Stimulated activated CD8-positive, alpha-beta memory T cell treated with anti-CD3 and anti-CD28 coated beads, Interleukin-12 subunit alpha, Interleukin-12 subunit beta, amount 100 ng/mL, for 24 hours (primary cell): Measurements from ENCODE around the gene ZNF664.

ENCODE experiments used
- DNase-seq: peaks from one replicate; pipeline ENCODE4 v3.0.0-alpha.2; 2020; ENCODE audit errors: extremely low read depth

ZNF664 gene

DNA sequence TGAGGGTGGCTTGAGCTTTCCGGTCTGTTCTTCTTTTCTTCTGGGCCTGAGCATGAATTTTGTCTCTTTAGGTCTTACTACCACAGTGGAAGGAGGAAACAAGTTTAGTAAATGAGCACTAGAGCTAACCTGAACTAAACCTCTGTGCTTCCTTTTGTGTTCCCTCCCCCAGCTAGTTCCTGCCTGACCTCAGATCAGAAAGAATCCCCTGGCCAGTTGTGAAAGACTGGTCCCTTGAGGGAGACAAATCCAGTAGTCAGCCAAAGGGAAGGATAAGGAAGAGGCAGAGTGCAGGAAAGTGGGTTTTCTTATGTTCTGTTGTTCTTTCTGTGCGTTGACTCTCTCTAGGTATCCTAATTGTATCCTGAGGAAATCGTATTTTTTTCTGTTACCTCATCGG is 17.5 kb downstream of the ZNF664 start:
- DNase-seq: no peak

DNA sequence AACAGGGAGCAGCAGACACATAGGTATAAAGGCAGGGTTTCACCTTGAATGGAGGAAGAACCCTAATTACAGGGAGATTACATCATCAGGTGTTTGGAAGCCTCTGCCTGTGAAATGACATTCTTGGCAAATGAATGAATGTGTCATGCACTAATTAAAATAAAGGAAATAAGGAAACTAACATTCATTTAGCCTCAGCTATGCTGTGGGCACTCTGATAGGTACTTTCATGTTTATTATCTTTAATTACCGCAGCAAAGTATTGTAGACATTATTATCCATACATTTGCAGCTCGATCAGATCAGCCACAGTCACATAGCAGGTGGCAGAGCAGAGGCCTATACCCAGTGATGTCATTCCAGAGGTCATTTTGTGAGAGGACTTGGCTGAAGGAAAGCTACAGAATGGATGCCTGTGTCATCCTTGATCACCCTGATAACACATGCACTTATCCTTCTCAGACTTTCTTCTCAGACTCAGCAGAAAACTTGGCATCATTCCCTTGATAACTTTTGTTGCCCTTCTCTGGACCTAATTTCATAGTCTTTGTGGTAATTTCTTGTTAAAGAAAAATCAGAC is 18.4 kb downstream of the ZNF664 start:
- DNase-seq: no peak

DNA sequence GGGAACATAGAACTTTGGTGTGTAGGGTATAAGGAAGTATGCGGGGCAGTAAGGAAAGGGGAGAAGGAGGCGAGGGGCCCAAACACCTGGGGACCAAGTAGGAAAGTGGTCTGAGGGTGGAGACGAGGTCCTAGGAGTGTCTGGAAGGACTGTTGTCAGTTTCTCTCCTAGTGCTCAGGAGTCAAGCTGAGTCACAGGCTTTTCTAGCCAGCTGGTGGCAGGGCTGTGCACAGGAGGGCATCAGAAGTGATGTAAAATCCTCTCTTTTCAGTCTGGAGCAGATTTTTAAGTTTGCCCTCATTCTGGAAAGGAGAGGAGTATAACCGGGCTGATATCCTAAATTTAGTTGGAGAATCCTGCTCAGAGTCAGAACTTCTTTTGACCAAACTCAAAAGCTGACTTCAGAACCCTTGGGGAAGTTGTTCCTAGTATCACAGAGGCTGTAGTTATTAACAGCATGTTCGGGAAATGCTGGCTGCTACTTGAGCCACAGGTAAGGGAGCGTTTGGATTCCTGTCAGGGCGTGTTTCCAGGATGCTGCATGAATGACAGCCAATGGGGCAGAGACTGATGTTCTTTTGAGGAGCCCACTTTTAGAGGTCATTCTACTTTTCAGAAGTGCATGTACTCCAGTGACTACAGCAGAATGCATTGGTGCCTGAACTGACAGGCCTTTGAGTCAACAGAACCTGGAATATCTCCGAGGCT is 19.3 kb downstream of the ZNF664 start:
- no peak for DNase-seq

DNA sequence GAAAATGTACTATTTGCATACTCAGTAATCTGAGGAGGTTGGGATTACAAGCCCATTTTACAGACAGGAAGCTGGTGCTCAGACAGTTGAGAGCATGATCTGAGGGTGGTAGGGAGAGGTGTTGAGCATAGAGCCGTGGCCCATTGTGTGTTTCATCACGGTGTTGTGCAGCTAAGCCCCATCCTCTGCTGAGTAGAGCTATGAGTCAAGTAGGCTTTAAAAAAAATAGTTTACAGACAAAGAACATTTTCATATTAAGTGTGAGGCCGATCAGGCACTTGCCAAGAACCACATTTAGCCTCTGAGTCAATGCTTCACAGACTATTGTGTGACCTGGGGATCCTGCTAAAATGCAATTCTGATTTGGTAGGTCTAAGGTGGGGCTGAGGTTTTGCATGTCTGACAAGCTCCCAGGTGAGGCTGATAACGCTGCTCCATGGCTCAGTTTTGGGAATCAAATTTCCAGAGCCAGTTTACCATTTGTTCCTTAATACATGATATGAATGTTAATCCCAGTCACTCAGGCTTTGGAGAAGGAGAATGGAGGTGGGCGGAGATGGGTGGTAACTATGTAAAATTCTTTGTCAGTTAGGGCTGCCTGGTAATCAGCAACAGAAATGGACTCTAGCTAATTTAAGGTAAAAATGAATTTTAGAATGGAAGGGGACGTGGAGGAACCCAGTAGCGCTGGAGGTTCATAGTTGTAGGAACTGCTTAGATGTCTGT is 22.2 kb downstream of the ZNF664 start:
- no peak for DNase-seq

DNA sequence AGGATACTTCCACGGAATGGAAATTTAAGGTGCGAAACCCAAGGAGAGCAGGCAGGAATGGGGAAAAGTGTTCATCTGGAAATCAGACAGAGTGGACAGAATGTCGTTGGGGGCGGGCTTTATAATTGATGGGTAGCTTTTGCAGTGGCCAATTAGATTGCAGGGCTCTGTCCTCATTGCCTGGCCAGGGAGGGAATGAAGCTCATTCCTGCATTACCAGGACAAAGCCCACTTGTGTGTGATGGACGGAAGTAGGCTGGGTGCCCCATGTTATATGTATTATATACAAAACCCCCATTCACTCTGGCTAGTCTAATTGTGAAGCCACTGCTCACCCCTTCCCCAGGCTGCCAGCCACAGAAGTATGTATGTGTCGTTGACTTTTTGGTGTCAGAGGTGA is 23.6 kb downstream of the ZNF664 start:
- DNase-seq: no peak

DNA sequence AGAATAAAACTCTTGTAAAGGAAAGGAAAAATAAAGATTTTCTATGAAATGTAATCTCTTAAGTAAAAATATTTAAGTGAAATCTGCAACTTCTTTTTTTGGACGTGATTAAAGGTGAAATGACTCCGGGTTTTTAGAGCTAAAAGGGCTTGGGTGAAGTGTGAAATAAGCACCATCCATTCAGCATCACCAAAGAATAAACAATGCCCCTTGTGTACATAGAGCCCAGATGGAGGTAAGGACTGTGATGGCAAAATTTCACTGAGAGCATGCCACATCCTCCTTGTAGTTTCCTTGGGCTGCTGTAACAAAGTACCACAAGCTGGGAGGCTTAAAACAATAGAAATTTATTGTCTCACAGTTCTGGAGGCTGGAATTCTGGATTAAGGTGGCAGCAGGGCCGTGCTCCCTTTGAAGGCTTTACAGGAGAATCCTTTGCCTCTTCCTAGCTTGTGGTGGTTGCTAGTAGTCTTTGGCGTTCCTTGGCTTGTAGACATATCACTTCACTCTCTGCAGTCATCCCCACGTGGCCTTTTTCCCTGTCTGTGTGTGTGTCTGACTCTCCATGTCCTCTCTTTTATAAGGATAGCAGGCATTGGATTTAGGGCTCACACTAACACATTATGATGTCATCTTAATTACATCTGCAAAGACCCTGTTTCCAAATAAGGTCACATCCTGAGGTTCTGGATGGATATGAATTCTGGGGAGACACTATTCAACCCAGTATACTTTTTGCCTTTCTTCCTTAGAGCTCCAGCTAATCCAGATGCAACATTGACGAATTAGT is 24.2 kb downstream of the ZNF664 start:
- no peak for DNase-seq

DNA sequence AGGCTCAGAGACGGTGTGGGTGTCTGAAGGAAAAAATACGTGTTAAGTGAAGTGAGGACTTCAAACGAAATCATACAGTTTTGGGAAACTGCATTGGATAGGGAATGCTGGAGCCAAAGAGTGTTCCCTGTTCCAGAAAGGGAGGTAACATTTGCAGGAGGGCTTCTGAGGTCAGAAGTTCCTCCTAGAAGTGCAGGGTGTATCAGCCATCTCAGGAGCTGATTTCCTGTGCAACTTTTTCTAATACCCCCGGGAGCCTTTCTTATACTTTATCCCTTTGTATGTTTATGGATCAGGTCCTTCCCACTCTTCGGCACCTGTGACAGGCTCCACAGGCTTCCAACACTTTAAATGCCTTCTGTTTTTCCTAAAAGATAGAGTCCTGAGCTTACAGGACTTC is 24.9 kb downstream of the ZNF664 start:
- DNase-seq: no peak

DNA sequence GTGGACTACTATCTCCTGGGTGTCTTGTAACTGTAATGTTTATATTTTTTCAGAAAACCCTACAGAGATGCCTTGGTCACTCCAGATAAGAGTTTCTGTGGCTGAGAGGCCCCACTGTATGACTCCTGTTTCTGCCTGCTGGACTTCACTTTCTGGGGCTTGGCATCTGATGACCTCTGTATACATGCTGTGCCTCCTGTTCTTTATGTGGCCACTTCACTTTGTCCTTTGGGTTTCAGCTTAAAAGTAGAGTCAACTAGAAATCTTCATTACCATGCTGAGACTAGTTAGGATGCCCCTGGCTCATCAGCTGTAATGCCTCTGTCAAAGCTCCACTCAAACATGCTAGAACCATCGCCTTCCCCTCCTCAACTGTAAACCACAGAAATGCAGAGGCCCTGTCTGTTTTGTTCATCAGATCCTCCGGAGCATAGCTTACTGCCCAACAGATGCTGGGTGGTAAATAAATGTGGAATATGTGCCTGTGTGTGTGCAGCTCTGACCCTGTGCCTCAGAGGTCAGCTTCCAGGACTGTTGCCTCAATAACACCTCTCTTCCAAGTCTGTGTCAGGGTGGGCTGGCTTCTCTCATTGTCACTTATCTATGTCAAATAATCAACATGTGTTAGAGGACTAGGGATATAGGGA is 25.5 kb downstream of the ZNF664 start:
- DNase-seq: no peak

DNA sequence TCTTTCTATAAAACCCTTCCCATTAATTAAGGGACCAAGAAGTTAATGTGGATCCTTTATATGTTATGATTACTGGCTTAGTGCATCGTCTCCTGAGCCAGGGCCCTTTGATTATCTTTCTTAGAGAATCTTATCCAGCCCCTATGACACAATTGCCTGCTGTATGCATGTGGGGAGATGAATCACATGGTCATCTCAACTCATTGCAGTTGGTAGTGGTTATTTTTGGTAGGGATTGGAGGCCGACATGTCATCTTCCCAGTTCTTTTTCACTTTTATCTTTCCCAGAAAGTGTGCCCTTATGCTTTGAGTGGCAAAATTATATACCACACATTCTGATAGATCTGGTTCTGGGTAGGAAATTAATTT is 26.0 kb downstream of the ZNF664 start:
- no peak for DNase-seq

DNA sequence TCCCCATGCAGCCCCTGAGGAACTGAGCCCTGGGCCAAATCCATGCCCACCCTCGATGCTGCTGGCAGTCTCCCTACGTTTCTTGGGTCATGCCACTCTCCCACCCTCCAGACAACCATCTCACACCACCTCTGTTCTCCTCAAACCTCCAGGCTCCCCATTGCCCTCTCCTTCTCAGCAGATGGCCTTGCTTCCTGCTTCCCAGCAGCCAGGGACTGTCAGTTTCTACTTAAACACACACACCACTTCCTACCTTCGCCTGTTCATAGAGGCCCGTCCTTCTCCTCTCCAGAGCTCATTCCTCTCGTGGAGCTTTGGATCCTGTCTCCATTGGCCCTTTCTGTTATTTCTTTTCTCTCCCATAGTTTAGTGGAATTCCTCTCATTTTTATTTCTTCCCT is 27.1 kb downstream of the ZNF664 start:
- no peak for DNase-seq

DNA sequence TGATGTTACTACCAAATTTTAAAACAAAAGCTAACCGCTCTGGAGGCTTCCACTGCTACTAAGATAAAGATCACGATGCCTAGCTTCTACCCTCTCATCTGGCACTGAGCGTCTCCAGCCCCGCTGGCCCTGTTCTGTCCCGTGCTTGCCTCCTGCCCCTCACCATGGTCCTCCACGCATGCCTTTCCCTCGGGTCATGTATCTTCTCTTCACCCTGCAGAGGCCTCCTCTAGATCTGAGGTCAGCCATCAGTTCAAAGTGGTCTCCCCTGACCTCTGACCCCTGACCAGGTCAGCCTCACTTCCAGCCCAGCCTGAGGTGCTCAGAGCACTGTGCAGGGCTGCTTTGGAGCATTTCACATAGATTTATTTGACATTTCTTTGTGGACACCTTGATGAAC is 28.3 kb downstream of the ZNF664 start:
- no peak for DNase-seq

DNA sequence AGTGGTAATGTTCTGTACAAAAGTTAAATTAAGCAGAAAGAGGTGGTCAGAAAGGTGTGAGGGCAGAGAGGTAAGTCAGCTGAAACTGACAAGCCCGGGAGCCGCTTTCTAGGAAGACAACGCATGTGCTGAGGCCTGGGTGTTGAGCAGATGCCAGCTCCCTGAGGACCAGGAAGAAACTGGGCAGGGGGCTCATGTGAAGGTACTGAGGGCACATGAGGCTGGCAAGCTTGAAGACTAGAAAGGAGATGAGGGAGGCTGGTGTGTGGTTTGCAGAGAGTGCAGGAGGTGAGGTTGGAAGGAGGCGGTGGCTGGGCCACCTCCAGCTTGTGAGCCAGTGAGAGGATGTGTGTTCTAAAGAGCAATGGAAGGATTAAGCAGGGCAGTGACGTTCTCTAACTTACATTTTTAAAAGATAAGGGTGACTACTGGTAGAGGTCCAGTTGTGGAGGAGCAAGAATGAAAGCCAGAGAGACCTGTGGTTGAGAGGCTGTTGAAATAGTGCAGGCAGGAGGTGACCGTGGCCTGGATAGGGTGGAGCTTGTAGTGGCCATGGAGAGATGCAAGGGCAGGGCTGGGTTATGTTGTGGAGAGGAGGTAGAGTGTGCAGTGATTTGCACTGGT is 29.1 kb downstream of the ZNF664 start:
- no peak for DNase-seq

DNA sequence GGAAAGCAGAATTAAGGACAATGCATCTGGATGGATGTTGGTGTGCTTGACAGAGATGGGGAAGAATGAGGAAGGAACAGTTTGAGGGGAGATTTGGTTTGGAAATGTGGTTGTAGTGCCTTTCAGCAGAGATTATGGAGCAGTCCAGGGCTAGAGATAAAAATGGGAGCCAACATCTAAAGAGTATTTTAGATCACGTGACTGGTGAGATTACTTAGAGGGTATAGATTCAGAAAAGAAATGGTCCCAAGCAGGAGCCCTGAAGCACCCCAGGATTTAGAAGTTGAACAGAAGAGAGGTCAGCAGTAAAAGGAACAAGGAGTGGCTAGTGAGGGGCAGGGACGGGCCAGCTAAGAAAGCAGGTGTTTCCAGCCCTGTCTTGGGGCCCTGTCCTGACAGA is 29.6 kb downstream of the ZNF664 start:
- DNase-seq: no peak

DNA sequence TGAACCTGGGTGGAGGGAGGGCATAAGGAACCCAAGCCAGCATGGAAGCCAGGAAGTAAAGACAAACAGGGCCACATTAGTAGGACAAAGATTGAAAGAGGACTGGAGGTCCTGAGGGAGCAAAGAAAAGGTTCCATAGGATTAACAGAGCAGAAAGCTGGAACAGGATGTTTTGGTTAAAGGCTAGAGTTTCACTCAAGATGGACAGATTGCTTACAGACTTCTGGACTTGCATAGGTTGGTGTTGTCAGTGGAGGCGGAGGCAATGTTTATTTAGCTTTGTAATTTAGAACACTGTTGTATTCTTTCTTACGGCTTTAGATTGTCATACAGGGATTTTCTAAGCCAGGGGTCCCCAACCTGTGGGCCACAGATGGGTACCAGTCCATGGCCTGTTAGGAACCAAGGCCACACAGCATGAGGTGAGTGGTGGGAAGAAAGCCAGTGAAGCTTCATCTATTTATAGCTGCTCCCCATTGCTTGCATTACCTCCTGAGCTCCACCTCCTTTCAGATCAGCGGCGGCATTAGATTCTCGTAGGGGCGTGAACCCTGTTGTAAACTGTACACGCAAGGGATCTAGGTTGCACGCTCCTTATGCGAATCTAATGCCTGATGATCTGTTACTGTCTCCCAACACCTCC is 31.3 kb downstream of the ZNF664 start:
- DNase-seq: no peak

DNA sequence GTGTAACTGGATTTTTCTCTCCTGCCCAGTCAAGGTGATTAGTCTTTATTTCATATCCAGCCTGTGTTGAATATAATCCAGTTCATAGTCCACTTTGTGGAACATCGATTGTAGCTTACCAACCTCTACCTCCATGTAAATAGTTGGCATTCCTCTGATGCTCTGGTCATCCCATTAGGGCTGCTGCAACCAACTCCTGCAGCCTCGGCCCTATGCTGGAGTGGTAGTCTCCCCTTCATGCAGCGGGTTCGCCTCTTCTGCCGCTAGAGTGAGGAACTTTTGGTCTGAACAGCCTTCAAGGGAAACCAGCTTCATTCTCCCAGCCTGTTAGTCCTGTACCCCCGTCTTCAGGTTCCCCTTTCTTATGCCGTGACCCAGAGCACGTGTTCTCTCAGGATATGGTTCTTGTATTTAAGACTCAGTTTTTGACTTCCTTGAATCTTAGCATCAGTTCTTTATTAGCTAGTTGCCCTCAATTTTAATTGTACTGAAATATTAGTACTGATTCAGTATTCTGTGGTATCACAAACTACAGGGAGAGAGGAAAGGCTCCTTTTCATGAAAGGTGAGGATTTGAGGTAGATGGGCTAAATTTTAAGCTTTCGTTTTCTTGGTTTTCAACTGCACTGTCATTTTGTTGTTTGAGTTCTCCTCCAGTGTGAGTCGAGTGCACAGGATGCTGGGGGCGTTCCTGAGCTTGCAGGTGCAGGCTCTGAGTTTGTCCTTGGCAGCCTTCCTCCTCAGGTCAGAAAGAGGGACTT is 33.2 kb downstream of the ZNF664 start:
- DNase-seq: no peak

DNA sequence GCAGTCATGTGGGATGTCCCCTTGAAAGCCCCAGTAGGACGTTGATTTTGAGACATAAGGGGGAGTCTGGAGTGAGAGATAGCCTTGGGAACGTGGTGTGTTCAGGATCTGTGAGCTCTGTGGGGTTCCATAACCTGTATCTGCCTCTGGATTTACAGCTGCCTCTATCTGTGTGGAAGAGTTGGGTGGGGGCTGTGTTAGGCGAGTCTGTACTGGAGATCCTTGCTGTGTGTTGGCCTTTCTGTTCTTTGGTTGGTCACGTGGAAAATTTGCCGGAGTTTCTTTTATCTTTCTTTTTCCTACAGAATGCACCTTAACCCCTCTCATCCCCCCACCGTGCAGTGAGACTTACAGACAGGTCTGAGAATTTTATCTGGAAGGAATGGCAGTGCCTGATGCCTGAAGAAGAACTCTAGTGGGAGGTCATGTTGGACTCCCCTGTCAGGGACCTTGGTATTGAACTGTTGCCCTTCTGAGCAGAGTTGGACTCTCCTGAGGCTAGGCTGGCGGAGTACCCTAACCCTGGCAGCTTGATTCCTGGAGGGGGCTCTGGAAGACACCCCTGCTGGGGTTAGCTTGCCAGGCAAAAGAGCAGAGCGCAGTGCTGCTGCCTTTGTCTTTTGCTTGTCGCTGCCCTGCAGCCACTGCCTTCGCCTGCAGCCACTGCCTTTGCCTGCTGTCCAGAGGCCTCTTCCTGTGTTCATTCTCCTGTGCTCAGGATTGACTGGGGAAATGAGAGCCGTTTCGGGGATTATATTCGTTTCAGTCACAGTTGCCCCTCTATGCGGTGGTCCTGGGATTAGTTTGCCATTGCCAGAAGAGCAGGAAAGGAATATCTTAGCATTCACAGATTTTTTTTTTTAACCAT is 34.1 kb downstream of the ZNF664 start:
- DNase-seq: no peak

DNA sequence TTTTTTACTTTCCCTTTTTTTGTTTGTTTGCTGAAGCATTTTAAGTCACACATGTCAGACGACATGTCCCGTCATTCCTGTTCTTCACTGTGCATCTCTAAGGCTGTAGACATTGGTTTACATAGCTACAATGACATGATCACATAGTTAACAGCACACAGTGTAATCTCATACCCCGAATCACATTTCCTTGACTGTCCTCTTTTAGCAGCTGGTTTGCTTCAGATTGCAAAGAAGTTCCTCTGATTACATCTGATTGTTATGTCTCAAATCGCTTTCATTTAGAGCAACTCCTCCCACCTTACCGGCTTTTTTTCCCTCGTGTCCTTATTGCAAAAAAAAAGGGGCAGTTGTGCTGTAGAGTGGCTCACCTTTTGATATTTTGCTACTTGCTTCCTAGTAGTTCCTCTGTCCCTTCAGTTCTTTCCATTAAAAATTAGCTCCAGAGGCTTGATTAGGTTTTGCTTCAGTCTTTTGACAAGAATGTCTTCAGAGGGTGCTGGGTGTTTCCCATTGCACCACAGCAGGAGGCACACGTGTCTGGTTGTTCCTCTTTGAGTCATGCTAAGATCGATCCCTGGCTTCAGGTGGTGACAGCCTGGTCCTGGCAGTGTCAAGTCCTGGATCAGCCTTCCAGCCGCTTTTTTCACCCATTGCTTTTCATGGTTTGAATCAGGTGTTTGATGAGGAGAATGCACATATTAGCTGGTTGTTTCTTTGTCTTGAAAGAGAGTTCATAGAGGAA is 35.0 kb downstream of the ZNF664 start:
- no peak for DNase-seq

DNA sequence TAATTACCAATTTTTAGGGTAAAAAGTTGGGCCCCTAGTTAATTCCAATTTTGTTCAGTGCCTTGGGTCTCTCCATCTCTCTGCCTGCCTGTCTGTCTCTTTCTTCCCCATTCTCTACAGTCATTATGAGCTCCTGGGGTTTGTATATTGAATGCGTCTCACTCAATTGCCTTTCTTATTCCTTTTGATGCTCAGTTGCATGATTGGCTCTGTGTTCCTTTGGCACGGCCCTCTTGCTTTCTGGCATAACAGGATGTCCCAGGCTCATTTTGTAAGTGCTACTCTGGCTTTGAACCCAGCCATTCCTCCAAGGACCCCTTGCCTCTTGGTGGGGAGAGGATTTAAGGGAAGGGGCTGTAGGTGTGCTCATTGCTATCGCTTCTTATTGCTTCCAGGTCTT is 35.6 kb downstream of the ZNF664 start:
- no peak for DNase-seq

DNA sequence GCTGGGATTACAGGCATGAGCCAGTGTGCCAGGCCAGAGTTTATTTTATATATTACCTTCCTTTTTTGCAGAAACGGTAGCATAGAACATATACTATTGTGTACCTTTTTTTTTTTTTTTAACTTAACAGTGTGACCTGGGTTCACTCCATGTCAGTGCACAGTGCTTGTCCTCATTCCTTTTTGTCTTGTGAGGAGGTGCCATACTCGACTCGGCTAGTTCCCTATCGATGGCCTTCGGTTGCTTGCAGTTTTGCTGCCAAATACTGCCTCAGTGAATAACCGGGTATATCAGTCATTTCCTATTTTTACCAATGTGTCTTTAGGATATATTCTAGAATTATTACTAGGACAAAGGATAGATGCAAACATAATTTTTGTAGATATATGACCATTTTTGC is 36.8 kb downstream of the ZNF664 start:
- DNase-seq: no peak
